NT2/D1 (cell line): Measurements from ENCODE around the gene KMT2A.
"Not testable (repeated sequence)": the region's sequence is repeated elsewhere in the genome, so short reads cannot be mapped to it uniquely, and the experiment has no call there.

Experiments used
- DNase-seq: peaks from one replicate; pipeline ENCODE4 v3.0.0-alpha.2; 2011; ENCODE audit warnings: low read depth, low spot score
- H3K27me3 ChIP-seq: 2 replicates; pipeline ENCODE4 v1.6.0; 2011; ENCODE audit warnings: mild to moderate bottlenecking; ENCODE audit not compliant: insufficient read length, insufficient read depth
- H3K36me3 ChIP-seq: 2 replicates; pipeline ENCODE4 v1.6.1; 2011; ENCODE audit warnings: mild to moderate bottlenecking, low read length, mixed read lengths; ENCODE audit not compliant: insufficient read depth, insufficient read length
- H3K4me1 ChIP-seq: 2 replicates; pipeline ENCODE4 v1.5.1; 2011; ENCODE audit not compliant: insufficient read depth, insufficient read length
- H3K4me3 ChIP-seq: 2 replicates; pipeline ENCODE4 v1.5.1; 2011; ENCODE audit warnings: low read depth; ENCODE audit not compliant: insufficient read length
- H3K9ac ChIP-seq: 2 replicates; pipeline ENCODE4 v1.6.0; 2011; ENCODE audit warnings: low read depth; ENCODE audit not compliant: insufficient read length
- H3K9me3 ChIP-seq: 2 replicates; pipeline ENCODE4 v1.5.1; 2011; ENCODE audit warnings: mild to moderate bottlenecking, low read length; ENCODE audit not compliant: insufficient read depth
- SUZ12 ChIP-seq: IDR thresholded peaks from 2 replicates; pipeline ENCODE4 v1.6.1; 2011; ENCODE audit not compliant: insufficient read length, insufficient read depth; ENCODE audit errors: extremely low read depth
- YY1 ChIP-seq: IDR thresholded peaks from 2 replicates; pipeline ENCODE4 v1.6.1; 2011; ENCODE audit not compliant: insufficient read length, insufficient read depth
- ZNF274 ChIP-seq: IDR thresholded peaks from 2 replicates; pipeline ENCODE4 v1.6.1; 2011; ENCODE audit warnings: mild to moderate bottlenecking, low read depth, low read length

The KMT2A gene

DNA sequence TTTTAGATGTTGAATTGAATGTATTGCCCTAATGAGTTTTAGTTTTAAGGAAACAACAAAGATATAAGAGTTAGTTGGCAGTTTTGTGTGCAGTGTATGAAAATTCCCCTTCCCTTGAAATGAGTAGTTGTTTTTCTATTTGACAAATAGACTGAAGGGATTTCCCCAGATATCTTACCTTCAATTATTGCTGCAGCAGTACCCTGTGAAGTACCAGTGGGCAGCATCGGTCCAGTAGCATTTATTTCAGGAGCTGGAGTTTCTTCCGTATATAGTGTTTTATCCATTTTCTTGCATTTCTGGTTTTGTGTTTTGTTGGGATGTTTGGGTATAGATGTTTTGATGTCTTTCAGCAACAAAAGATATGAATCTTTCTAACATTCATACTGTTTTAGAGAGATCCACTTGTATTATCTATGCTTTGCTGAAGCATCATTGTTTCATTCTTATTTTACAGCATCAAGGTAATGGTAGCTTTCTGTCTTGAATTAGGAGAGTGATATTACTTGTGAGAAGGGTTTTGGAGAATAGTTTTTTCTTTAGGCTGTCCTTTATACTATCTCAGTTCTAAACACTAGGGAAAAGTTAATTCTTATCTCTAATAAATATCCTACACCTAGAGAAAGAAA lies 7.4 kb downstream of the KMT2A start:
- no peaks in the 10 kb centered on the region for H3K9me3 ChIP-seq
- no peaks in the 10 kb centered on the region for H3K27me3 ChIP-seq
- no peaks in the 10 kb centered on the region for H3K4me1 ChIP-seq
- peaks cover 42% of the 10 kb centered on the region for H3K36me3 ChIP-seq
- no peak for TF ChIP-seq YY1
- TF ChIP-seq SUZ12: no peak
- no peak for TF ChIP-seq ZNF274
- H3K9ac ChIP-seq: no peak overlapping the region
- no peak for DNase-seq
- no peak overlapping the region for H3K4me3 ChIP-seq

DNA sequence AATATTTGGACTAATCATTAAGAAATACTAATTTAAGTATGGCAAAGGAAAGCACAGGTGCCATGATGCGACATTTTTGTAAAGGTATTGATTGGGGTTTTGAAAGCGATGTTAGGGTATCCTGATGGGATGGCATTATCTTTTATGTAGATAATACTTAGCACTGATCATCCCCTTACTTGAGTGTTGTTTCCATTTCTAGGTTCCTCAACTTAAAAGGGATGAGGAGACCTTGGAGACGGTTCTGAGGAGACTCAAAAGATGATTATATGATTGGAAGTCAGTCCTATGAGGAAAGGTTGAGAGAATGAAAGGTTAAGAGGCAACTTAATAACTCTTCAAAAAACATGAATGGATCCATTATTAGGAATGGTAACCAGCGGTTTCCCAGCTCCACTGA lies 11.1 kb downstream of the KMT2A start:
- Histone ChIP-seq H3K4me1 (no peaks in the 10 kb centered on the region), H3K9ac (no peak overlapping the region), H3K9me3 (no peaks in the 10 kb centered on the region), H3K27me3 (no peaks in the 10 kb centered on the region), H3K36me3 (peaks cover 38% of the 10 kb centered on the region), H3K4me3 (no peak overlapping the region)
- TF ChIP-seq SUZ12 (no peak), YY1 (no peak), ZNF274 (no peak)
- DNase-seq: no peak

DNA sequence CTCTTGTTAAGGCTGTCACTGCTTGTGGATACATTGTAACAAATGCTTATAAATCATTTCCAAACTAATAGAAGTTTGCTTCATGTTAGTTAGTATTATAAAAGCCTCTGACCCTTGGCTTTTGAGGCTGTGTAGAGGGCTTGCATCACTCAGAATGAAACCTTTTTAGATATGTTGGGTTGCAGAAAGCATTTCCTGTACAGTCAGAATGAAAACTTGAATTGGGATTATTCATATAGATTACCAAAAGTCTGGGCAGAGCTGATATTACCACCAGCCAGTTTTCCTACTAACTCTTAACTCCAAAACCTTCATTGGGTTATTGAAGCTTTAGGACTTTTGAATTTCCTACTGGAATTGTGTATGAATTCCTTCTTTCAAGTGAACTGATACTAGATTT lies 12.0 kb downstream of the KMT2A start:
- TF ChIP-seq ZNF274 (no peak), YY1 (no peak), SUZ12 (no peak)
- no peak overlapping the region for H3K4me3 ChIP-seq
- no peaks in the 10 kb centered on the region for H3K9me3 ChIP-seq
- H3K9ac ChIP-seq: no peak overlapping the region
- no peaks in the 10 kb centered on the region for H3K27me3 ChIP-seq
- H3K36me3 ChIP-seq: peaks cover 38% of the 10 kb centered on the region
- no peaks in the 10 kb centered on the region for H3K4me1 ChIP-seq
- DNase-seq: no peak

DNA sequence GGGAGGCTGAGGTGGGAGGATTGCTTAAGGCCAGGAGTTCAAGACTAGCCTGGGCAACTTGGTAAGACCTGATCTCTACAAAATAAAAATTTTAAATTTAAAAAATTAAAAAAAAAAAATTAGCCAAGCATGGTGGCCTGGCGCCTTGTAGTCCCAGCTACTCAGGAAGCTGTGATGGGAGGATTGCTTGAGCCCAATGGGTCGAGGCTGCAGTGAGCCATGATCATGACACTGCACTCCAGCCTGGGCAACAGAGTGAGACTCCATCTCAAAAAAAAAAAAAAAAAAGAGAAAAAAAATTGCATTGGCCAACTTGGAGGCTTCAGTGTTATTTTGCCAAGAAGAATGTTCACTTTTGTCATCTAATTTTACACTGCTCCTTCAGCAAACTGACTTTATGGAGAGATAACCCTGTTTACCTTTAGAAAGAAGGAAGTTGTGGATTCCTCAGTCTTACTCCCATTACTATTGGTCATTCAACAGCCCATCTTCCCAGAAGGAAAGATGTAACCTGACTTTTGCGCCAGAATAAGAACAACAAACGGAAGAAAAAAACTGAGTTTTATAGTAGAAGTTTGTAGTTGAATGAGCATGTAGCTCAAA lies 13.1 kb downstream of the KMT2A start:
- Histone ChIP-seq H3K4me3 (no peak overlapping the region), H3K4me1 (no peaks in the 10 kb centered on the region), H3K36me3 (peaks cover 45% of the 10 kb centered on the region), H3K9me3 (no peaks in the 10 kb centered on the region), H3K27me3 (no peaks in the 10 kb centered on the region), H3K9ac (no peak overlapping the region)
- TF ChIP-seq SUZ12: no peak
- TF ChIP-seq YY1: no peak
- no peak for TF ChIP-seq ZNF274
- DNase-seq: no peak

DNA sequence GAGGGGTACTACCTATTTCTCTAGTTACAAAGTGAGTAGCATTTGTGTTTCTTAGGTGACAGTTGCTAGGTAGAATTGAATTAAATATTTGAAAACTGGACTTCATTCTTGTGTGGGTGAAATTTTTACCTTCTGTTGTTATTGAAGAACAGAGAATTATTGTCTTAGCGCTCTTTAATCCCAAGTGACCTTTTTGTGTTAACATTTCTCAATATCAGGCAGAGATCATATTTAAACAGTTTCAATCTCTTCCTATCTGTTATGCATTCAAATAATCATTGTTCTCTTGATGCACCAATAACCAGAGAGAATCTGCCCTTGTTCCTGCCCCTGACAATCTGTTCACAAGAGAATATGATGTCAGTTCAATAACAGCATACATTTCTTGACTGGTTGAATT lies 14.2 kb downstream of the KMT2A start:
- no peak overlapping the region for H3K4me3 ChIP-seq
- H3K4me1 ChIP-seq: no peaks in the 10 kb centered on the region
- peaks cover 36% of the 10 kb centered on the region for H3K36me3 ChIP-seq
- TF ChIP-seq SUZ12 (no peak), YY1 (no peak), ZNF274 (no peak)
- H3K9me3 ChIP-seq: no peaks in the 10 kb centered on the region
- no peaks in the 10 kb centered on the region for H3K27me3 ChIP-seq
- no peak for DNase-seq
- no peak overlapping the region for H3K9ac ChIP-seq

DNA sequence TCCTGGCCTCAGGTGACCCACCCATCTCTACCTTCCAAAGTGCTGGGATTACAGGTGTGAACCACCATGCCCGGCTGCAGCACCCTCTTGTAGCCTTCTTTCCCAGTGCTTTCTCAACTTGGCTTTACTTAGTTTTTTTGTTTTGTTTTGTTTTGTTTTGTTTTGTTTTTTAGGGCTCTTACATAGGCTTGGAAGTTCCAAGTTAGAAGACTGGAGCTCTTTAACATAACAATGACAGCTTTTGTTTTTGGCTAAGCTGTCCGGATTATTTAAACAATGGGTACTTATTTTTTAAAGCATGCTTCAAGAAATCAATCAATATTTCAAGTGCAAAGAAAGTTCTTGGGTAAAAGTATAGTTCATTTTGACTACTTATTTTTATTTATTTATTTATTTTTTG lies 25.9 kb downstream of the KMT2A start:
- no peak overlapping the region for H3K9ac ChIP-seq
- H3K4me1 ChIP-seq: no peaks in the 10 kb centered on the region
- peaks cover 23% of the 10 kb centered on the region for H3K36me3 ChIP-seq
- TF ChIP-seq ZNF274 (no peak), YY1 (no peak), SUZ12 (no peak)
- DNase-seq: no peak
- no peak overlapping the region for H3K4me3 ChIP-seq
- no peaks in the 10 kb centered on the region for H3K27me3 ChIP-seq
- H3K9me3 ChIP-seq: no peaks in the 10 kb centered on the region

DNA sequence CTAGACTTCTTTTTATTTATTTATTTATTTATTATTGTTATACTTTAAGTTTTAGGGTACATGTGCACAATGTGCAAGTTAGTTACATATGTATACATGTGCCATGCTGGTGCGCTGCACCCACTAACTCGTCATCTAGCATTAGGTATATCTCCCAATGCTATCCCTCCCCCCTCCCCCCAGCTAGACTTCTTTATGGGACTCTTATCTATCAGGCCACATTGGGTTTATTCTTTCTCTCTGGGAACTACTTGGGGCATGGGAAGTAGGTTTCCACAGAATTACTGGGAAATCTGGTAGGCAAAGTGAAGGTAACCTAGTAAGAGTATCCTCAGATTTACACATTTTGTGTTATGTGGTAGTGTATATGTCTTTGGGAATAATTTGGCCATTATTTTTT lies 32.7 kb downstream of the KMT2A start:
- H3K36me3 ChIP-seq: peaks cover 47% of the 10 kb centered on the region
- H3K27me3 ChIP-seq, H3K9me3 ChIP-seq: not testable (repeated sequence)

More for the DNA sequence above, 32.7 kb downstream of the KMT2A start:
- not testable (repeated sequence) for DNase-seq, H3K4me3 ChIP-seq, H3K4me1 ChIP-seq, H3K9ac ChIP-seq
